Erythroblast (primary cell): ENCODE data around the gene SGCD.

ENCODE experiments used
- DNase-seq, 2 experiments: peaks; one replicate each; lab custom pipeline; 2025; lab: John Stamatoyannopoulos, UW
- GATA1 ChIP-seq: IDR thresholded peaks from 2 replicates; pipeline ENCODE4 v1.6.1; 2011; ENCODE audit warnings: low read depth, mild to moderate bottlenecking, control low read depth, low read length, moderate library complexity
- POLR2A ChIP-seq: IDR thresholded peaks from 2 replicates; pipeline ENCODE4 v1.6.1; 2011; ENCODE audit warnings: mild to moderate bottlenecking, low read length

SGCD gene

DNA sequence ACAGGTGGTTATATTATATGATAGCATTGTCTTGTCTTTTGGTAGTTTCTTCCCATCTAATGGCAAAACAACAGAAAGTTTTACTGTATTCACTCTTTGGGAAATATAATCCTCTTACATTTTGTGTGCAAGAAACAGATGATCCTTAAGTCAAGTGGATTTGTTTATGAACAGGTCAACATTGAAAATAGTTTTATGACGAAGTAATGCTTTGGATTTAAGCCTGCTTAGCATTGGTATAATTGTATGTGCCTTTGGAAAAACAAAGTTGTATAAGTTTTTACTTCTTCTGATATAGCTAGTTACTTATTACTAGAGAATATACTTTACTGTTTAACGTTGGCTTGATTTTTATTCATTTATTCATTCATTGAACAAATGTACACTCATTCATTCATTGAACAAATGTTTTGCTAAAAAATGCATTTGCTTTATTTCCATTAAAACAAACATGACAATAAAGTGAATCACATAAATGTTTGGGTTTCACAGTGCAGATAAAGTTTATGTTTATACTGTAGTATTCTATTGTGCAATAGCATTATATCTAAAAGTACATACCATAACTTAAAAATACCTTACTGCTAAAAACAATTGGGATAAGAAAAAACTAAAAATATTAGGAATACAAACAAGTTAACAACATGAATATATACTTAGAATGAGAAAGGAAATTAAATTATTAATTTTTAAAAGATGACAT is 12.3 kb downstream of the SGCD start:
- DNase-seq: no peak
- TF ChIP-seq GATA1: no peak
- no peak for TF ChIP-seq POLR2A

DNA sequence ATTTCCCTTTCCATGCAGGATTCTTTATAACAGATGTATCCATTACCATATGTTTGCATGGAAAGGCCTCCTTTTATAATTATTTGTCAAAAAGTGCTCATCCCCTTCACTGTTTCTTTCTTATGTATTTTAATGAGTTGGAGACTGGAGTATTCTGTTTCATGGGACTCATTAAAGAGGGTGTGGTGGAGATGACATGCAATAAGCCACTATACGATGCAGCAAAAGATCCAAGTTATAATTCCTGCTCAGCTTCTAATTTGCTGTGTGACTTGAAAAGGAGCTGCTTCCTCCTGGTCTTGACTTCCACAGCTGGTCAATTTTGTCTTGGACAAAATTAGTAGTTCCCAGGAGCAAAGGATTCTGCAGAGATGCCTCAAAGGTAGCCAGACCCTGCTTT is 13.9 kb downstream of the SGCD start:
- DNase-seq: no peak
- TF ChIP-seq GATA1 (no peak), POLR2A (no peak)

DNA sequence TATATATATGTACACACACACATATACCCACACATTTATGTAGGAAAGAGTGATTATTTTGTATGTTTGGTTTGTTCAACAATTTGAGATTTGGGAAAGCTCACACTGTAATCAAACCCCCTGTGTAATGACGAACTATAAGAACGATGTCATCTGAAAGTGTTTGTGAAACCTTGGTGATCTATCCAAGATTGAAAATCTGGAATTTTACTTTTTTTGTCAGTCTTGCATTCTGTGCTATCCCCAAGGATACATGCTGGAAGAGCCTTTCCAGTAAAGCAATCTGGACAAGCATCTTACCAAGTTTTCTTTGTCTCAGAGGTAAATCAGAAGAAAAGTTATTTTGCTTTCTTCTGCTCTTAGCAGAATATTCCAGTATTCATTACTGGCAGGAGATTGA is 23.3 kb downstream of the SGCD start:
- no peak for TF ChIP-seq GATA1
- no peak for TF ChIP-seq POLR2A
- DNase-seq: no peak

DNA sequence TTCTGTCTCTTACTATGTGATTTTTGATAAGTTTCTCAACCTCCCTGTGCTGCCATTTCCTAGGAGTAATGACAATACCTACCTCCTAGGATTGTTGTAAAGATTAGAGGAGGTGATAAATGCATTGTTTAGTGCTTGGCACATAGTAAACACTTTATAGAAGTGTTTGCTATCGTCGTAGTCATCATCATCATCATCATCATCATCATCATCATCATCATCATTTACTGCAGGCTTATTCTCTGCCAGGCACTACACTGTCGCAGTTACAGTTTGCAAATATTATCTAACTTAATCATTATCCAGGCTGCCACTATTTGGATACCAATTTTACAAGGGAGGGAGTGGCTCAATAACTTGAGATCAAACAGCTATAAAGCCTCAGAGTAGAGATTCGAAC is 24.5 kb downstream of the SGCD start:
- DNase-seq: no peak
- no peak for TF ChIP-seq GATA1
- no peak for TF ChIP-seq POLR2A

GRCh38 chr5:156354571-156354970 is 27.6 kb downstream of the SGCD start:
- no peak for TF ChIP-seq GATA1
- no peak for TF ChIP-seq POLR2A
- DNase-seq: no peak

- no peak for DNase-seq
- TF ChIP-seq POLR2A (no peak), GATA1 (no peak)
Measured at GRCh38 chr5:156356238-156356637, 29.3 kb downstream of the SGCD start.

- DNase-seq: no peak
- TF ChIP-seq GATA1 (no peak), POLR2A (no peak)
Measured at GRCh38 chr5:156359476-156359875, 32.5 kb downstream of the SGCD start.

DNA sequence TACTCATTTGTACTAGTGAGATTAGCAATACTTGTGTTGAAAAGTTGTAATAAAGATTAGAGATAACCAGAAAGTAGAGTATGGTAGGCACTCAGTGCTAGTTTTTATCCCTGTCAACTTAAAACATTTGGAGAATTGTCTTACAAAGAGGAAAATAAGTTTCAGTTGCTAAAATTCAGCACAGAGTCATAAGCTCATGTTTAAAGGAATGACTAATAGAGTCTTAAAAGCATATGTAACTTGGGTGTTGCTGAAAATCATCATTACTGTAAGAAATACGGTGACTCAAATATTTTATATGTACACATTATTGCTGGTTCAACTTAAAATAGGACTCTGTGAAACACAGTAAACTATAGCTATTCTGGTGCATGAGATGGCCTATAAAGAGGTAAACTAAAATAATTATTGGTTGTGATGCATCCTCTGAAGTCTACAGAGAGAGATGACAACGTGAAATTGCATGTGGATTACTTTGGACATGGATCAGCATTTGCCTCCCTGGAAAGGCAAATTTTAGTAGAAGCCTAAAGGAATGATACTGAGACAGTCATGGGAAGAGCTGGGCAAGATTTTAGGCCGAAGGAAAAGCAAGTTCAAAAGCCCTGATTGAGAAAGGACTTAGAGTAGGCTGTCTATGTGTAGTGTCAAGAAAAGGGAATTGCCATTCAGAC is 34.6 kb downstream of the SGCD start:
- TF ChIP-seq GATA1 (no peak), POLR2A (no peak)
- no peak for DNase-seq

DNA sequence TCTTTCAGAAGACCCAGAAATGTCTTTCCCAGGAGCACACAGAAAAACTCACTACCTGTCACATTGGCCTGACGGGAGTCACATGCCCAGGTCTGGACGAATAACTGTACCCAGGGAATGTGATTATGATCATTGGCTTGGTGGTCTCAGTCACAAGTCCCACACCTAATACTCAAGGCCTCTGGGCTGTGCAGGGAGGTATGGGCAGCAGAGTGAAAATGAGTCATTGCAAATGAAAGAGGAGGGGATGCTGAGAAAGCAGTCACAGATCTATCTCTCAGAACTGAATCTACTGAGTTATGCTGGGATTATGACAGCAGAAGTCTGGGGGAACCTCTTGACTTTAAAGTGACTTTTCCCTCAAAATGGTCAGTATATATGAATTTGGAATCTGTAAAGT is 36.9 kb downstream of the SGCD start:
- TF ChIP-seq POLR2A (no peak), GATA1 (no peak)
- no peak for DNase-seq

- no peak for DNase-seq
- TF ChIP-seq GATA1: no peak
- no peak for TF ChIP-seq POLR2A
Measured at GRCh38 chr5:156366521-156366920, 39.6 kb downstream of the SGCD start.

DNA sequence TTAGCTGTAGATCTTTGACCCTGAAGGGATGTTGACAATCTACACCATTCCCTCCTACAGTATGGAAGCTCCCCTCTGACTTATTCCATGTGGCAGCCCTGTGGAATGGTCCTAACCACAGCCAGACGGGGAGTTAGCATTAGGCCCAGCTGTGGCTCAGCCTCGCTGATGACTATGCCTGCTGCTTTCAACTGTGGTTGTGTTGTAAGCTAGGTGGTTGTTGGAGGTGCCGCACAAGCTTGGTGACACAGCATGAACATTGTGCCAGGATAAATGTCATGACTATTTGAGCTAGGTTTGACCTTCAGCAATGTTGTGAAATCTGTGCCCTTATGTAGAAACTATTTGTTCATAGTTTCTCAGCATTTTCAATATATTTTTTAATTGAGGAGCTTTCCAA is 40.6 kb downstream of the SGCD start:
- TF ChIP-seq GATA1: no peak
- TF ChIP-seq POLR2A: no peak
- no peak for DNase-seq

DNA sequence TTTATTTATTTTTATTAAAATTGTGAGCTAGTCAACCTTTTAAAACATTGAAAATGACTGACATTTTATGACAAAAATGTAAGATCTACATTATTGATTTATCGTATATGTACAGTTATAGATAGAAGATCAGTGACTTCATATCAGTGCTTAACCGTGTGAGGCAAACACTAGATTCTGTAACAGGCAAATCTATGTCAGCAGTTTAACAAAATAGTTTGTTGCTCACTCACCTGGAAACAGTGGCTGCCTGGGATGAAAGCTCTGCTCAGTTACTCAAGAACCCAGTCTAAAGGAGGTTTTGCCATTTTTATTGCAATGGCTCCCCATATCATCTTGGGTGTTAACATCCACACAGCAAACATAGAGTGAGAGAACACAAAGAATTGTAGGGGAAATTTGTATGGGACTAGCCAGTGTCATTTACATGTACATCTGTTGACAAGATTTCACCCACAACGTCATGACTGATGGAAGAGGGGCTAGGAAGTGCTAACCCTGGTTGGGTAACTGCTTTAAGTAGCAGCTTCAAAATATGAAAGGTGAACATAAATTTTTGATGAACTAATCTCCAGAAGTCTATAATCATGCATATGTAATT is 49.0 kb downstream of the SGCD start:
- no peak for TF ChIP-seq GATA1
- no peak for TF ChIP-seq POLR2A

DNA sequence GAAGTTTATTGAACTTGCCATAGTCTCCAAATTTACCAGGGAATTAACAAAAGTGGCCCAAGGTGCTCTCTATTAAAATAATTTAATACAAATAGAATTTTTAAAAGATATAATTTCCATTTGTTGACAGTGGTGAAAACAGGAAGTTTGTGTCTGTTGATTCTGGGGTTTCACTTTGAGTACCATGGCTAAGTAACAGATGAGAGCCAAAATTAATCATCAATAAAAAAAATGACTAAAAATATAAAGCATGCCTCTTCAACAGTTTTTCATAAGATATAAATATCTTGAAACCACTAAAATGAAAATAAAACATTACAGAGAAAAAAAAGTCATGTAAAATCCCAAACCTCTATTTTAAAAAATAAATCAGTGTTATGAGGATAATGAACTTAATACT is 49.8 kb downstream of the SGCD start:
- no peak for DNase-seq
- TF ChIP-seq GATA1 (no peak), POLR2A (no peak)

More for the DNA sequence above, 49.0 kb downstream of the SGCD start:
- no peak for DNase-seq

DNA sequence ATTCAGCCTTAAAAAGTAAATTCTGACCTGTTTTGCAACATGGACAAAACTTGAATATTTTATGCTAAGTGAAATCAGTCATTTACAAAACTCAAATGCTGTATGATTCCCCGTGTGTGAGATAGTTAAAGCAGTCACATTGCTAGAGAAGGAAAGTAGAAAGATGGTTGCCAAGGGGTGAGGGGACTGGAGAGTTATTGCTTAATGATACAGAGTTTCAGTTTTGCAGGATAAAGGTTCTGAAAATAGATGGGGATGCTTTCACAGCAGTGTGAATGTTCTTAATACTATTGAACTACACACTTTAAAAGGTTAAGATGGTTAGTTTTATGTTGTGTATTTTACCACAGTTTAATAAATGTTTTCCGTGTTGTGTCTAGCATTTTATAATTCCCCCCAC is 51.2 kb downstream of the SGCD start:
- DNase-seq: no peak
- TF ChIP-seq GATA1 (no peak), POLR2A (no peak)
